Right lobe of liver (tissue), 6 donors: ENCODE measurements around the gene KCNG4. TPM values are rescaled to one million over a fixed set of nuclear protein-coding genes. Genes with fewer than 3 reads are reported as not detected.

Source experiments
- ATAC-seq, 4 donors: fragments of 200-7000 bp; cut with Tn5 transposase; one replicate each; pipeline ENCODE4 v1.9.1; 2020; ENCODE audit warnings: mild to moderate bottlenecking in 4 of 4, moderate library complexity in 4 of 4
- DNase-seq, 3 donors: peaks; one replicate each; pipeline ENCODE4 v3.0.0-alpha.2; 2020
- H3K27ac ChIP-seq, 3 donors: fragments of 200-600 bp; one replicate each; pipeline ENCODE4 v1.8.0; 2022
- H3K27me3 ChIP-seq, 2 donors: fragments of 200-600 bp; one replicate each; pipeline ENCODE4 v1.8.0; 2022
- H3K36me3 ChIP-seq, 4 donors: fragments of 200-600 bp; sonication (generic) in 1 of 4; one replicate each; pipeline versions ENCODE4 v1.5.1 to v1.8.0; 2017 to 2022; ENCODE audit warnings: control low read depth in 1 of 4
- H3K4me1 ChIP-seq, 4 donors: fragments of 200-600 bp; sonication (generic) in 1 of 4; one replicate each; pipeline versions ENCODE4 v1.5.1 to v1.8.0; 2017 to 2022; ENCODE audit warnings: control low read depth in 1 of 4
- H3K4me3 ChIP-seq, 3 donors: fragments of 200-600 bp; one replicate each; pipeline ENCODE4 v1.8.0; 2022
- H3K9me3 ChIP-seq, 4 donors: fragments of 200-600 bp; sonication (generic) in 1 of 4; one replicate each; pipeline versions ENCODE4 v1.5.1 to v1.8.0; 2017 to 2022; ENCODE audit warnings: control low read depth in 1 of 4
- POLR2A ChIP-seq: fragments of 450-650 bp; IDR thresholded peaks from one replicate; pipeline ENCODE4 v1.6.1; 2017; ENCODE audit warnings: antibody characterized with exemption, mild to moderate bottlenecking
- WGBS: methylation state at CpG from one replicate; pipeline ENCODE4 v1.1.6; 2018; ENCODE audit warnings: low coverage, low lambda C conversion rate; ENCODE audit not compliant: insufficient coverage; ENCODE audit errors: missing lambda C conversion rate; 5-methylcytosine and 5-hydroxymethylcytosine counted together
- intact Hi-C, 2 donors: fragments of 100-400 bp; cut with DNase I; formaldehyde crosslinking; loops; one replicate each; pipeline versions ENCODE4 v1.11.2 to v1.14.1; 2022
- total RNA-seq, 6 experiments: library from RNA; depleted of rRNA in 2 of 6; stranded (reverse); fragments of >200 nt in 2 of 6; fragmentation: NEBNext Ultra II Directional in 3 of 6; extraction: Animal tissue kit (Norgen Biotek cat#: 25700) in 3 of 6; gene quantifications; one replicate each; pipeline versions ENCODE4 v1.1.0 to v1.2.4, GENCODE V29; 2016 to 2023
- TF ChIP-seq, protein P1 (sequence below), 4 donors: fragments of 200-600 bp in 3 of 4; fragments of 450-650 bp in 1 of 4; IDR thresholded peaks; one replicate each; pipeline versions ENCODE4 v1.5.1 to v1.8.0; 2016 to 2022; ENCODE audit warnings: antibody characterized with exemption in 4 of 4, mild to moderate bottlenecking in 2 of 4
- donor health status: DM: no; HTN: yes; CAD: no.
- donor health status: DM: no; HTN: no; CAD: no.
- donor health status: DM: no; HTN: no; CAD: no.
- donor health status: DM: no; HTN: yes; CAD: no.
- donor health status: DM: no; HTN: yes; CAD: no.

The KCNG4 gene
- total RNA-seq, 6 experiments from 2014 or later, result not detected

DNA sequence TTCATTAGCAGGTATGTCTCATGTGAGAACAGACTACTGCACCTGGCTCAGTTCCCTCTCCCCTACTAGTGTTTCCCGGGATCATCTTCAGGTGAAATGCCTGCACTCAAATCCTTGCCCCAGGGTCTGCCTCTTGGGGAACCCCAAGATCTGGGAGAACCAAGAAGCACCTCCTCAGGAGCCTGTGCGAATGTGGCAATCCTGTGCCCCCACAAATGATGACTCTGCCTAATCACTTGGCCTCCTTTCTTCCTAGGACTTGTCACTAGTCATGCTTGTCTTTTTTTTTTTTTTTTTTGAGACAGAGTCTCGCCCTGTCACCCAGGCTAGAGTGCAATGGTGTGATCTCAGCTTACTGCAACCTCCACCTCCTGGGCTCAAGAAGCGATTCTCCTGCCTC lies 27.2 kb downstream of the KCNG4 start:
- H3K27ac ChIP-seq, result no peak overlapping the region
- ATAC-seq (no peak), DNase-seq (no peak)
- intact Hi-C loops, result no loop called here
- no peaks in the 10 kb centered on the region for H3K27me3 ChIP-seq
- WGBS, result 64% methylated on average over 4 of the region's 4 CpGs
- no peaks in the 10 kb centered on the region for H3K36me3 ChIP-seq
- H3K4me3 ChIP-seq, result no peak overlapping the region
- TF ChIP-seq POLR2A, result no peak
- no peaks in the 10 kb centered on the region for H3K9me3 ChIP-seq
- H3K4me1 ChIP-seq, result no peaks in the 10 kb centered on the region

GRCh38 chr16:84212154-84212553 lies 27.7 kb downstream of the KCNG4 start:
- WGBS, result 69% methylated on average over 4 of the region's 4 CpGs
- H3K4me3 ChIP-seq, result no peak overlapping the region
- no peaks in the 10 kb centered on the region for H3K9me3 ChIP-seq
- no peaks in the 10 kb centered on the region for H3K27me3 ChIP-seq
- H3K4me1 ChIP-seq, result no peaks in the 10 kb centered on the region
- H3K36me3 ChIP-seq, result no peaks in the 10 kb centered on the region
- no peak for ATAC-seq
- no peak for DNase-seq
- TF ChIP-seq, protein P1, sequence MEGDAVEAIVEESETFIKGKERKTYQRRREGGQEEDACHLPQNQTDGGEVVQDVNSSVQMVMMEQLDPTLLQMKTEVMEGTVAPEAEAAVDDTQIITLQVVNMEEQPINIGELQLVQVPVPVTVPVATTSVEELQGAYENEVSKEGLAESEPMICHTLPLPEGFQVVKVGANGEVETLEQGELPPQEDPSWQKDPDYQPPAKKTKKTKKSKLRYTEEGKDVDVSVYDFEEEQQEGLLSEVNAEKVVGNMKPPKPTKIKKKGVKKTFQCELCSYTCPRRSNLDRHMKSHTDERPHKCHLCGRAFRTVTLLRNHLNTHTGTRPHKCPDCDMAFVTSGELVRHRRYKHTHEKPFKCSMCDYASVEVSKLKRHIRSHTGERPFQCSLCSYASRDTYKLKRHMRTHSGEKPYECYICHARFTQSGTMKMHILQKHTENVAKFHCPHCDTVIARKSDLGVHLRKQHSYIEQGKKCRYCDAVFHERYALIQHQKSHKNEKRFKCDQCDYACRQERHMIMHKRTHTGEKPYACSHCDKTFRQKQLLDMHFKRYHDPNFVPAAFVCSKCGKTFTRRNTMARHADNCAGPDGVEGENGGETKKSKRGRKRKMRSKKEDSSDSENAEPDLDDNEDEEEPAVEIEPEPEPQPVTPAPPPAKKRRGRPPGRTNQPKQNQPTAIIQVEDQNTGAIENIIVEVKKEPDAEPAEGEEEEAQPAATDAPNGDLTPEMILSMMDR (IDR thresholded peaks at IDR 0.05), result no peak
- TF ChIP-seq POLR2A, result no peak
- H3K27ac ChIP-seq, result no peak overlapping the region
- intact Hi-C loops, result no loop called here

GRCh38 chr16:84209989-84210388 lies 29.8 kb downstream of the KCNG4 start:
- no peak for DNase-seq
- no peaks in the 10 kb centered on the region for H3K27me3 ChIP-seq
- no peaks in the 10 kb centered on the region for H3K4me1 ChIP-seq
- H3K36me3 ChIP-seq, result no peaks in the 10 kb centered on the region
- no peaks in the 10 kb centered on the region for H3K9me3 ChIP-seq
- TF ChIP-seq, protein P1 (IDR thresholded peaks at IDR 0.05), result no peak
- TF ChIP-seq POLR2A, result no peak
- H3K4me3 ChIP-seq, result no peak overlapping the region
- no peak overlapping the region for H3K27ac ChIP-seq
- 57% methylated on average over 2 of the region's 2 CpGs for WGBS
- no peak for ATAC-seq
- intact Hi-C loops, result no loop called here

DNA sequence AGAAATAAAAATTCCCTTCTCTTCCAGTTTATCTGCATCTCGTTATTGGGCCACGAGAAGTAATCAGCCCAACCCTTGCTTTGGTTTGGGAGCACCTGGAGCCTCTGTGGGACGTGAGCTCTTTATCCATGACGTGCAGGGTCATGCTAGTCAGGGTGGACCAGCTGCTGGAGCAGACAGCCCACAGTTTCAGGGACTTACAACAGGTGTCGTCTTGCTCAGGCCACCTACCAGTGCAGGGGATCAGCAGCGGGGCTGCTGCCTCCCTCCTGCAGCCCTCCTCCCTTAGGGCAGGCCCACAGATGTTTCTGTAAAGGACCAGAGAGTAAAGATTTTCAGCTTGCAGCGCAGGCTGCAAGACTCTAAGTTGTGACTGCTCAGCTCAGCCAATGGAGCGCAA lies 31.9 kb downstream of the KCNG4 start:
- ATAC-seq, result no peak
- DNase-seq, result no peak
- TF ChIP-seq, protein P1 (IDR thresholded peaks at IDR 0.05), result no peak
- no peak for TF ChIP-seq POLR2A
- Histone ChIP-seq H3K4me3 (no peak overlapping the region), H3K4me1 (no peaks in the 10 kb centered on the region), H3K27me3 (no peaks in the 10 kb centered on the region), H3K36me3 (no peaks in the 10 kb centered on the region), H3K27ac (no peak overlapping the region), H3K9me3 (no peaks in the 10 kb centered on the region)
- WGBS, result 79% methylated on average over 4 of the region's 8 CpGs
- intact Hi-C loops, result no loop called here

DNA sequence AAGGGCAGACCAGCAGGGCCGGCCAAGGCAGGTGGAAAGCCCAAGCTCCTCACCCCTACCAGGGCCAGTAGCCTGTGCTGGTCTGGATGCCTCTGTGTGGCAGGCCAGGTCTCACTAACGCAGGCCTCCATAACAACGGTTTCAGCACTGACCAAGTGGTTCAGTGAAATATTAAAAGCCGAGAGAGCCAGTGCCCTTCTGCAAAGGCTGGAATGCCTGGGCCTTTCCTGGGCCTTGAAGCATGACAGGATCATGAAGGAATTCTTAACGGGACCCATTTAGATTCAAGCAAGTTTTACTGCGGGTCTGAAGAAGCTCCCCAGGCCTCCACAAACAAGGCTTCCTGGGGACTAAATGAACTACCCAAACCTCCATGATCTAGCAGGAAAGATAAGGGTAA lies 32.6 kb downstream of the KCNG4 start:
- 31% methylated on average over 2 of the region's 6 CpGs for WGBS
- Histone ChIP-seq H3K27me3 (no peaks in the 10 kb centered on the region), H3K9me3 (no peaks in the 10 kb centered on the region), H3K4me1 (no peaks in the 10 kb centered on the region), H3K36me3 (no peaks in the 10 kb centered on the region), H3K4me3 (no peak overlapping the region), H3K27ac (no peak overlapping the region)
- TF ChIP-seq, protein P1 (IDR thresholded peaks at IDR 0.05), result no peak
- no peak for TF ChIP-seq POLR2A
- intact Hi-C loops, result no loop called here
- DNase-seq (no peak), ATAC-seq (no peak)
